ENCODE measurements around the gene LMTK2. TPM values are rescaled to one million over a fixed set of nuclear protein-coding genes. Genes with fewer than 3 reads are reported as not detected.

LMTK2 gene
- total and polyA plus RNA-seq, 2 donors (not counting 1 experiment from before 2014, with no cell fraction given): 4.9 to 13.1 TPM

- Histone ChIP-seq H3K9ac (ENCODE audit: low read length) (peak overlapping the region; percentile 82), H3K27ac (ENCODE audit: low read length in 2 of 2) (peak overlapping the region; percentile 68 to 71), H4K20me1 (ENCODE audit: control insufficient read depth, insufficient read depth, low read length, poor library complexity, severe bottlenecking) (peaks cover 28% of the 10 kb centered on the region), H3K4me1 (ENCODE audit: control insufficient read depth in 2 of 2, insufficient read depth in 2 of 2, low read length in 2 of 2) (peaks cover 22 to 40% of the 10 kb centered on the region in 2 donors), H3K27me3 (replicated peaks in 1 of 4; ENCODE audit: control extremely low read depth in 1 of 4, control insufficient read depth in 3 of 4, insufficient read depth in 4 of 4, low read length in 3 of 4) (no peaks in the 10 kb centered on the region), H3K4me3 (ENCODE audit: control extremely low read depth in 1 of 5, extremely low read depth in 1 of 5, insufficient read depth in 1 of 5, low read depth in 2 of 5, low read length in 4 of 5) (peak overlapping the region in 4 of 5 experiments; percentile 78 to 95 (median 86)), H3K4me2 (replicated peaks; ENCODE audit: low read depth, low read length, poor library complexity, severe bottlenecking) (peak overlapping the region; percentile 94), H3K9me3 (ENCODE audit: control extremely low read depth in 1 of 3, control insufficient read depth in 2 of 3, insufficient read depth in 1 of 3, low read length in 2 of 3) (no peaks in the 10 kb centered on the region), H3K79me2 (ENCODE audit: control insufficient read depth, insufficient read depth, low read length) (peaks cover 60% of the 10 kb centered on the region), H2AFZ (ENCODE audit: insufficient read depth, low read depth, low read length, poor library complexity, severe bottlenecking) (peak overlapping the region; percentile 93), H3K36me3 (replicated peaks in 1 of 2; ENCODE audit: control extremely low read depth in 1 of 2, control insufficient read depth in 1 of 2, extremely low read depth in 1 of 2, insufficient read depth in 2 of 2, low read length in 1 of 2) (peaks cover 0 to 24% of the 10 kb centered on the region in 2 experiments)
- ChIA-PET POLR2A (interaction anchor here (0.6 kb wide), 1 partner anchor 145 kb away, joined by 5 read pairs; no protein-coding TSS in a partner anchor), CTCF (interaction anchor here (0.7 to 4.6 kb wide), 4 partner anchors 51 to 180 kb away, joined by 3 to 17 read pairs (median 4); no protein-coding TSS in a partner anchor)
- Mint-ChIP-seq H3K27me3 (no peaks in the 10 kb centered on the region), H3K4me3 (peak overlapping the region; percentile 98), H3K9me3 (ENCODE audit: insufficient read depth) (no peaks in the 10 kb centered on the region), H3K27ac (peak overlapping the region; percentile 90), H3K4me1 (peaks cover 34% of the 10 kb centered on the region)
- 64% methylated on average over 2 of the region's 3 CpGs for WGBS (ENCODE audit: insufficient coverage)
- intact Hi-C loops (cut with micrococcal nuclease): loop anchor here (1.0 to 10.0 kb wide), 6 partner anchors 9 to 1136 kb away; partner anchors contain the start of genes SDHAF3 and TRRAP
- peak; percentile 45 for DNase-seq
- TF ChIP-seq EZH2 (IDR thresholded peaks at IDR 0.05; ENCODE audit: borderline replicate concordance, insufficient read depth, low read depth, low read length, poor library complexity, severe bottlenecking): no peak
- TF ChIP-seq, protein P1, sequence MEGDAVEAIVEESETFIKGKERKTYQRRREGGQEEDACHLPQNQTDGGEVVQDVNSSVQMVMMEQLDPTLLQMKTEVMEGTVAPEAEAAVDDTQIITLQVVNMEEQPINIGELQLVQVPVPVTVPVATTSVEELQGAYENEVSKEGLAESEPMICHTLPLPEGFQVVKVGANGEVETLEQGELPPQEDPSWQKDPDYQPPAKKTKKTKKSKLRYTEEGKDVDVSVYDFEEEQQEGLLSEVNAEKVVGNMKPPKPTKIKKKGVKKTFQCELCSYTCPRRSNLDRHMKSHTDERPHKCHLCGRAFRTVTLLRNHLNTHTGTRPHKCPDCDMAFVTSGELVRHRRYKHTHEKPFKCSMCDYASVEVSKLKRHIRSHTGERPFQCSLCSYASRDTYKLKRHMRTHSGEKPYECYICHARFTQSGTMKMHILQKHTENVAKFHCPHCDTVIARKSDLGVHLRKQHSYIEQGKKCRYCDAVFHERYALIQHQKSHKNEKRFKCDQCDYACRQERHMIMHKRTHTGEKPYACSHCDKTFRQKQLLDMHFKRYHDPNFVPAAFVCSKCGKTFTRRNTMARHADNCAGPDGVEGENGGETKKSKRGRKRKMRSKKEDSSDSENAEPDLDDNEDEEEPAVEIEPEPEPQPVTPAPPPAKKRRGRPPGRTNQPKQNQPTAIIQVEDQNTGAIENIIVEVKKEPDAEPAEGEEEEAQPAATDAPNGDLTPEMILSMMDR (IDR thresholded peaks at IDR 0.05): no peak
- ATAC-seq (ENCODE audit: low read depth): no peak
These were observed 144.1 kb downstream of the LMTK2 start for GRCh38 chr7:98250789-98251188.

DNA sequence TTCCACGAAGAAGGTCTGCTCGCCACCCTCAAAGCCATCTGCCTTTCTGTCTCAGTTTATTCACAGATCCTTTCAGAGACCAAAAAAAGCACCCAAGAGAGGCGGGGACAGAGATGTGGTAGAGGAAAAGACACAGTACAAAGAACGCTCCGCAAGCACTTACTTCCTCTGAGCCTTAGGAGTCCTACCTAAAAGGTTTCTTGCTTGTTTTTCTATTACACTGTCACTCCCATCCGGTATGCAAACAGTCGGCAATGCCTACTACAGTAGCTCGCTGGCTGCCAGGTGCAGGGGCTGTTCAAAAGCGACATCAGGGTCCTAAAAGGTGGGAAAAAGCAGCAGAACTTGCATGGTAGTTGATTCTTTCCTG, 144.6 kb downstream of the LMTK2 start:
- ChIA-PET POLR2A (interaction anchor here (0.6 to 2.3 kb wide), 2 partner anchors 29 to 145 kb away, joined by 5 to 8 read pairs; partner anchors contain the start of gene BRI3), CTCF (interaction anchor here (1.6 to 4.6 kb wide), 2 partner anchors 82 to 145 kb away, joined by 6 to 17 read pairs; no protein-coding TSS in a partner anchor)
- peak overlapping the region; percentile 93 for H2AFZ ChIP-seq (ENCODE audit: insufficient read depth, low read depth, low read length, poor library complexity, severe bottlenecking)
- H3K36me3 ChIP-seq (replicated peaks in 1 of 2; ENCODE audit: control extremely low read depth in 1 of 2, control insufficient read depth in 1 of 2, extremely low read depth in 1 of 2, insufficient read depth in 2 of 2, low read length in 1 of 2): peaks cover 0 to 22% of the 10 kb centered on the region in 2 experiments
- H4K20me1 ChIP-seq (ENCODE audit: control insufficient read depth, insufficient read depth, low read length, poor library complexity, severe bottlenecking): peaks cover 28% of the 10 kb centered on the region
- H3K4me1 ChIP-seq (ENCODE audit: control insufficient read depth in 2 of 2, insufficient read depth in 2 of 2, low read length in 2 of 2): peaks cover 22 to 40% of the 10 kb centered on the region in 2 donors
- peak overlapping the region; percentile 78 to 95 (median 83) for H3K4me3 ChIP-seq (ENCODE audit: control extremely low read depth in 1 of 5, extremely low read depth in 1 of 5, insufficient read depth in 1 of 5, low read depth in 2 of 5, low read length in 4 of 5)
- peak overlapping the region; percentile 90 for H3K27ac Mint-ChIP-seq
- H3K27ac ChIP-seq (ENCODE audit: low read length in 2 of 2): peak overlapping the region; percentile 68 to 71
- ATAC-seq (ENCODE audit: low read depth) (peak; percentile 35), DNase-seq (peak; percentile 72)
- no peaks in the 10 kb centered on the region for H3K27me3 ChIP-seq (replicated peaks in 1 of 4; ENCODE audit: control extremely low read depth in 1 of 4, control insufficient read depth in 3 of 4, insufficient read depth in 4 of 4, low read length in 3 of 4)
- H3K27me3 Mint-ChIP-seq: no peaks in the 10 kb centered on the region
- H3K4me2 ChIP-seq (replicated peaks; ENCODE audit: low read depth, low read length, poor library complexity, severe bottlenecking): peak overlapping the region; percentile 94
- H3K9ac ChIP-seq (ENCODE audit: low read length): peak overlapping the region; percentile 82
- no peaks in the 10 kb centered on the region for H3K9me3 Mint-ChIP-seq (ENCODE audit: insufficient read depth)
- intact Hi-C loops (cut with micrococcal nuclease): loop anchor here (1.0 to 10.0 kb wide), 6 partner anchors 10 to 1136 kb away; partner anchors contain the start of genes SDHAF3 and TRRAP
- no peak for TF ChIP-seq EZH2 (IDR thresholded peaks at IDR 0.05; ENCODE audit: borderline replicate concordance, insufficient read depth, low read depth, low read length, poor library complexity, severe bottlenecking)
- TF ChIP-seq, protein P1 (IDR thresholded peaks at IDR 0.05): no peak
- whole genome bisulfite sequencing (ENCODE audit: insufficient coverage): 0% methylated on average over 7 of the region's 9 CpGs
- peaks cover 57% of the 10 kb centered on the region for H3K79me2 ChIP-seq (ENCODE audit: control insufficient read depth, insufficient read depth, low read length)
- no peaks in the 10 kb centered on the region for H3K9me3 ChIP-seq (ENCODE audit: control extremely low read depth in 1 of 3, control insufficient read depth in 2 of 3, insufficient read depth in 1 of 3, low read length in 2 of 3)
- H3K4me3 Mint-ChIP-seq: peak overlapping the region; percentile 98
- H3K4me1 Mint-ChIP-seq: peaks cover 34% of the 10 kb centered on the region

All from B cell (primary cell).